HG02884 (cell line): ENCODE measurements around the gene UBE2R2.
A peak's percentile ranks its signal among the peaks of the same experiment; 100 is the strongest.
"Not testable (repeated sequence)": the region's sequence is repeated elsewhere in the genome, so short reads cannot be mapped to it uniquely, and the experiment has no call there.

Source experiments
- ATAC-seq: cut with Tn5 transposase; IDR thresholded peaks from one replicate; pipeline ENCODE4 v1.9.1; 2021; ENCODE audit warnings: mild to moderate bottlenecking, moderate library complexity; ENCODE audit not compliant: unreplicated experiment

The UBE2R2 gene

GRCh38 chr9:33816327-33817252 lies at the start of gene UBE2R2:
UBE2R2 (plus strand) TSS chr9:33817160; CDS start chr9:33817758, 598 bp downstream.
- ATAC-seq, result peak; percentile 49

GRCh38 chr9:33770156-33770880 lies 46.6 kb upstream of the UBE2R2 start:
- ATAC-seq, result not testable (repeated sequence)

GRCh38 chr9:33773135-33773534 lies 43.8 kb upstream of the UBE2R2 start:
- ATAC-seq, result not testable (repeated sequence)

GRCh38 chr9:33774074-33774659 lies 42.8 kb upstream of the UBE2R2 start:
- not testable (repeated sequence) for ATAC-seq

- no peak for ATAC-seq
Measured at GRCh38 chr9:33776578-33776977, 40.4 kb upstream of the UBE2R2 start.

- ATAC-seq, result peak; percentile 72
Measured at GRCh38 chr9:33778700-33779351, 38.1 kb upstream of the UBE2R2 start.

GRCh38 chr9:33780276-33780675 lies 36.7 kb upstream of the UBE2R2 start:
- no peak for ATAC-seq

GRCh38 chr9:33781736-33782135 lies 35.2 kb upstream of the UBE2R2 start:
- no peak for ATAC-seq

GRCh38 chr9:33782395-33783152 lies 34.4 kb upstream of the UBE2R2 start:
- no peak for ATAC-seq

GRCh38 chr9:33785914-33786313 lies 31.0 kb upstream of the UBE2R2 start:
- ATAC-seq, result no peak

GRCh38 chr9:33786681-33787080 lies 30.3 kb upstream of the UBE2R2 start:
- ATAC-seq, result no peak

- ATAC-seq, result no peak
Measured at GRCh38 chr9:33787839-33788238, 29.1 kb upstream of the UBE2R2 start.

GRCh38 chr9:33789429-33789828 lies 27.5 kb upstream of the UBE2R2 start:
- ATAC-seq, result not testable (repeated sequence)

GRCh38 chr9:33791117-33791516 lies 25.8 kb upstream of the UBE2R2 start:
- ATAC-seq, result no peak

GRCh38 chr9:33793496-33793895 lies 23.5 kb upstream of the UBE2R2 start:
- not testable (repeated sequence) for ATAC-seq

GRCh38 chr9:33794560-33794959 lies 22.4 kb upstream of the UBE2R2 start:
- no peak for ATAC-seq

- no peak for ATAC-seq
Measured at GRCh38 chr9:33795281-33795680, 21.7 kb upstream of the UBE2R2 start, which contains the start of gene PRSS3. PRSS3 (plus strand) TSS chr9:33795561; CDS start chr9:33795574, 13 bp downstream.

- no peak for ATAC-seq
Measured at GRCh38 chr9:33795819-33796218, 21.1 kb upstream of the UBE2R2 start.

- not testable (repeated sequence) for ATAC-seq
Measured at GRCh38 chr9:33796679-33797078, 20.3 kb upstream of the UBE2R2 start.

- ATAC-seq, result no peak
Measured at GRCh38 chr9:33797837-33798236, 19.1 kb upstream of the UBE2R2 start.
